K562 (cell line): ENCODE measurements around the gene IL12B. TPM values are rescaled to one million over a fixed set of nuclear protein-coding genes. Genes with fewer than 3 reads are reported as not detected.

Source experiments
- ATAC-seq: fragments of 200-7000 bp; cut with Tn5 transposase; 3 replicates; pipeline ENCODE4 v1.9.1; 2020; ENCODE audit warnings: moderate library complexity
- BruUV-seq: library from RNA; stranded (reverse); fragments of 400-500 nt; replicated peaks from 2 replicates; lab custom pipeline; 2021; lab: Mats Ljungman, UMichigan
- CTCF ChIA-PET: fragments of 300-600 bp; formaldehyde crosslinking; extraction: SDS; loops from one replicate; lab custom pipeline; 2021; ENCODE audit warnings: low intra/inter-chr PET ratio; lab: Yijun Ruan, JAX
- POLR2A ChIA-PET: fragments of 300-600, 350-650 bp; sonication (Branson Sonifier 250); formaldehyde crosslinking; extraction: SDS; loops from one replicate; lab custom pipeline; 2021; ENCODE audit warnings: antibody characterized with exemption, inconsistent platforms; lab: Yijun Ruan, JAX
- DNase-seq, 4 experiments: peaks; one replicate each; pipeline versions ENCODE4 v3.0.0 to v3.0.0-alpha.2; 2011 to 2018; ENCODE audit warnings: low spot score in 3 of 4, mixed read lengths in 3 of 4; ENCODE audit errors: extremely low read depth in 1 of 4
- FAIRE-seq: peaks from 2 replicates; lab custom pipeline; 2011; peaks lifted over from hg19 to GRCh38; lab: Jason Lieb, UNC
- H2AFZ ChIP-seq: 2 replicates; pipeline ENCODE4 v1.6.0; 2011; ENCODE audit warnings: low read depth, low read length, control low read depth, inconsistent platforms
- H3K27ac ChIP-seq: fragments of 200-600 bp; 3 replicates; pipeline ENCODE4 v1.8.0; 2011; ENCODE audit warnings: low read depth, mild to moderate bottlenecking, control low read depth, inconsistent platforms, low read length, moderate library complexity, mixed read lengths; ENCODE audit errors: extremely low read depth
- H3K27me3 ChIP-seq, 2 experiments: fragments of 300-600 bp in 1 of 2; 2 replicates in 1 of 2; 3 replicates in 1 of 2; pipeline versions ENCODE4 v1.6.0 to v1.8.0; 2011; ENCODE audit warnings: inconsistent platforms in 2 of 2, low read length in 2 of 2, mild to moderate bottlenecking in 1 of 2, mixed read lengths in 1 of 2, moderate library complexity in 1 of 2; ENCODE audit not compliant: control insufficient read depth in 2 of 2, insufficient read depth in 2 of 2
- H3K36me3 ChIP-seq: fragments of 300-600 bp; 3 replicates; pipeline ENCODE4 v1.8.0; 2011; ENCODE audit warnings: mild to moderate bottlenecking, low read length, inconsistent platforms; ENCODE audit not compliant: control insufficient read depth, insufficient read depth
- H3K4me1 ChIP-seq, 2 experiments: fragments of 200-600 bp in 1 of 2; replicated peaks in 1 of 2; 2 replicates in 1 of 2; 3 replicates in 1 of 2; pipeline versions ENCODE4 v1.5.1 to v1.8.0; 2011; ENCODE audit warnings: inconsistent platforms in 2 of 2, low read length in 2 of 2, mild to moderate bottlenecking in 1 of 2, mixed read lengths in 1 of 2, moderate library complexity in 1 of 2; ENCODE audit not compliant: control insufficient read depth in 2 of 2, insufficient read depth in 2 of 2
- H3K4me2 ChIP-seq: 2 replicates; pipeline ENCODE4 v1.6.1; 2011; ENCODE audit warnings: low read length, control low read depth, inconsistent platforms, mixed read lengths; ENCODE audit not compliant: insufficient read depth
- H3K4me3 ChIP-seq: fragments of 200-600 bp; sonication (generic), shearing (Covaris generic); 2 replicates; pipeline ENCODE4 v1.5.1; 2016; ENCODE audit warnings: control low read depth, inconsistent platforms
- H3K79me2 ChIP-seq: fragments of 200-600 bp; 3 replicates; pipeline ENCODE4 v1.8.0; 2011; ENCODE audit warnings: low read length, inconsistent platforms; ENCODE audit not compliant: control insufficient read depth, insufficient read depth
- H3K9ac ChIP-seq, 2 experiments: 2 replicates each; pipeline versions ENCODE4 v1.6.0 to v1.6.1; 2011; ENCODE audit warnings: low read depth in 2 of 2, low read length in 2 of 2, control low read depth in 1 of 2, inconsistent platforms in 1 of 2, mild to moderate bottlenecking in 1 of 2, mixed read lengths in 1 of 2; ENCODE audit not compliant: insufficient read depth in 1 of 2
- H3K9me1 ChIP-seq: one replicate; pipeline ENCODE4 v1.6.0; 2011; ENCODE audit warnings: inconsistent platforms, mild to moderate bottlenecking, low read length, moderate library complexity; ENCODE audit not compliant: control insufficient read depth, insufficient read depth
- H3K9me3 ChIP-seq: replicated peaks from 2 replicates; pipeline ENCODE4 v1.5.1; 2011; ENCODE audit warnings: low read depth, low read length, inconsistent platforms; ENCODE audit not compliant: control insufficient read depth, insufficient read depth
- H4K20me1 ChIP-seq: replicated peaks from 2 replicates; pipeline ENCODE4 v1.6.1; 2011; ENCODE audit warnings: low read length, inconsistent platforms, mixed read lengths; ENCODE audit not compliant: control insufficient read depth, insufficient read depth
- ATF2 ChIP-seq: sonication (generic); formaldehyde crosslinking; IDR thresholded peaks from 2 replicates; pipeline ENCODE4 v1.8.1; 2022; ENCODE audit warnings: missing genetic modification reagents
- BRCA1 ChIP-seq, 2 experiments: fragments of 450-650 bp in 1 of 2; sonication (generic) in 1 of 2; formaldehyde crosslinking in 1 of 2; IDR thresholded peaks; 2 replicates each; pipeline versions ENCODE4 v1.5.0 to v1.6.1; 2017 to 2020; ENCODE audit warnings: mild to moderate bottlenecking in 1 of 2, missing genetic modification reagents in 1 of 2
- CBX8 ChIP-seq: fragments of 200-600 bp; sonication (generic); IDR thresholded peaks from 2 replicates; pipeline ENCODE4 v1.6.1; 2012; ENCODE audit warnings: borderline replicate concordance, mixed run types, low read depth, mild to moderate bottlenecking, moderate library complexity, mixed read lengths, low read length, control low read depth, inconsistent platforms; ENCODE audit not compliant: poor library complexity, severe bottlenecking; ENCODE audit errors: extremely low read depth
- E2F1 ChIP-seq: sonication (generic); formaldehyde crosslinking; IDR thresholded peaks from 2 replicates; pipeline ENCODE4 v1.8.1; 2023; ENCODE audit warnings: mild to moderate bottlenecking, missing genetic modification reagents, moderate library complexity
- HMBOX1 ChIP-seq: sonication (generic); IDR thresholded peaks from 2 replicates; pipeline ENCODE4 v1.6.1; 2016
- HNRNPK ChIP-seq: fragments of 200-400 bp; formaldehyde crosslinking; IDR thresholded peaks from one replicate; pipeline ENCODE4 v1.6.1; 2018; ENCODE audit warnings: mild to moderate bottlenecking, low read depth, low read length; ENCODE audit not compliant: poor library complexity, severe bottlenecking
- KLF10 ChIP-seq: fragments of 250-450 bp; sonication (Bioruptor Pico); IDR thresholded peaks from 2 replicates; pipeline ENCODE4 v1.6.1; 2021; ENCODE audit warnings: matching md5 sums
- NR2F6 ChIP-seq: fragments of 450-650 bp; formaldehyde crosslinking; IDR thresholded peaks from 2 replicates; pipeline ENCODE4 v1.4.0; 2020; ENCODE audit warnings: mild to moderate bottlenecking
- RB1 ChIP-seq: fragments of 450-650 bp; IDR thresholded peaks from 2 replicates; pipeline ENCODE4 v1.6.1; 2017; ENCODE audit warnings: low read depth, mild to moderate bottlenecking
- SMARCE1 ChIP-seq: fragments of 450-650 bp; IDR thresholded peaks from 2 replicates; pipeline ENCODE4 v1.7.1; 2016; ENCODE audit warnings: mild to moderate bottlenecking
- TAF7 ChIP-seq: fragments of 450-650 bp; IDR thresholded peaks from 2 replicates; pipeline ENCODE4 v1.6.1; 2016; ENCODE audit warnings: missing genetic modification characterization, missing compliant biosample characterization
- WHSC1 ChIP-seq: IDR thresholded peaks from one replicate; pipeline ENCODE4 v1.6.1; 2012; ENCODE audit warnings: low read length, control low read depth, inconsistent platforms
- XRCC5 ChIP-seq: fragments of 200-400 bp; formaldehyde crosslinking; IDR thresholded peaks from 2 replicates; pipeline ENCODE4 v1.6.1; 2017; ENCODE audit warnings: low read depth, mild to moderate bottlenecking, low read length
- YBX1 ChIP-seq: fragments of 450-650 bp; IDR thresholded peaks from 2 replicates; pipeline ENCODE4 v1.7.1; 2016; ENCODE audit warnings: mild to moderate bottlenecking
- ZNF24 ChIP-seq: fragments of 450-650 bp; IDR thresholded peaks from 2 replicates; pipeline ENCODE4 v1.6.1; 2016
- ZNF3 ChIP-seq: fragments of 250-450 bp; sonication (Bioruptor Pico); IDR thresholded peaks from 2 replicates; pipeline ENCODE4 v1.5.0; 2021; ENCODE audit warnings: mild to moderate bottlenecking, moderate library complexity
- ZNF644 ChIP-seq: fragments of 200-800 bp; sonication (Bioruptor generic); IDR thresholded peaks from 2 replicates; pipeline ENCODE4 v1.6.1; 2016; ENCODE audit warnings: low read depth, missing genetic modification characterization, missing compliant biosample characterization
- ZNF766 ChIP-seq: fragments of 200-800 bp; sonication (Bioruptor generic); conservative IDR thresholded peaks from 2 replicates; pipeline ENCODE4 v1.6.1; 2016; ENCODE audit warnings: missing genetic modification characterization, missing compliant biosample characterization
- ZNF830 ChIP-seq: fragments of 250-450 bp; sonication (Bioruptor Pico); IDR thresholded peaks from 2 replicates; pipeline ENCODE4 v1.5.0; 2021; ENCODE audit warnings: mild to moderate bottlenecking
- WGBS: fragments of 100-300 bp; shearing (Covaris generic); methylation state at CpG from one replicate; pipeline ENCODE4 v1.1.6; 2016; ENCODE audit warnings: low coverage, mixed read lengths; ENCODE audit not compliant: insufficient coverage; ENCODE audit errors: missing lambda C conversion rate; 5-methylcytosine and 5-hydroxymethylcytosine counted together
- in situ Hi-C: fragments of 300-500 bp; cut with MboI; formaldehyde crosslinking; loops from 4 replicates; pipeline ENCODE4 v1.15.0; 2018; ENCODE audit warnings: inconsistent platforms, mixed read lengths
- intact Hi-C: fragments of 100-400 bp; cut with micrococcal nuclease; formaldehyde crosslinking; loops from 2 replicates; pipeline ENCODE4 v1.14.2; 2022
- polyA plus RNA-seq, 8 experiments: library from polyadenylated mRNA; depleted of rRNA in 4 of 8; stranded (reverse) in 5 of 8; unstranded in 3 of 8; fragments of >200 nt; fragmentation: Nextera tagmentation in 2 of 8; fragmentation: Illumina TruSeq in 1 of 8; extraction: Ambion mirVana in 2 of 8; extraction: Trizol in 1 of 8; gene quantifications; 2 replicates each; pipeline versions ENCODE4 v1.2.1 to v1.2.3, GENCODE V29; 2011 to 2014; ENCODE audit warnings: inconsistent platforms in 1 of 8, missing spikeins in 1 of 8
- total RNA-seq, 7 experiments: library from RNA; depleted of rRNA in 6 of 7; stranded (reverse); fragments of >200 nt in 6 of 7; fragmentation: Illumina TruSeq in 2 of 7; extraction: Trizol in 2 of 7; gene quantifications; 2 replicates each; pipeline versions ENCODE4 v1.2.1 to v1.2.3, GENCODE V29; 2011 to 2021; ENCODE audit warnings: low replicate concordance in 1 of 7

IL12B gene
- total and polyA plus RNA-seq, 9 of the 15 experiments (the other 6 are each of a cell fraction or from before 2014, with no cell fraction given) = not detected

GRCh38 chr5:159337016-159337955, 7.0 kb upstream of the IL12B start:
- H3K4me2 ChIP-seq = no peak overlapping the region
- H3K4me1 ChIP-seq = peaks cover 0 to 5% of the 10 kb centered on the region in 2 experiments; a peak in 1 of 5 replicates
- in situ Hi-C loops (loop anchor here (10.0 kb wide), 1 partner anchor 1142 kb away; no protein-coding TSS in a partner anchor), intact Hi-C loops (loop anchor here (10.0 kb wide), 1 partner anchor 578 kb away; the partner anchor contains the start of gene ADRA1B)
- no peaks in the 10 kb centered on the region for H3K9me3 ChIP-seq
- no peaks in the 10 kb centered on the region for H4K20me1 ChIP-seq
- H3K9me1 ChIP-seq = no peaks in the 10 kb centered on the region
- H3K27me3 ChIP-seq = peaks cover 0 to 2% of the 10 kb centered on the region in 2 experiments; a peak in 1 of 5 replicates
- H3K36me3 ChIP-seq = no peaks in the 10 kb centered on the region
- H3K79me2 ChIP-seq = no peaks in the 10 kb centered on the region
- H3K4me3 ChIP-seq = no peak overlapping the region
- ChIA-PET POLR2A (interaction anchor here (0.7 to 1.1 kb wide), 3 partner anchors 21 to 416 kb away, joined by 3 to 4 read pairs (median 3); no protein-coding TSS in a partner anchor), CTCF (no interaction called here)
- H3K27ac ChIP-seq = peak overlapping the region; percentile 35; the same call in 1 of the 3 replicates
- no peak overlapping the region for H2AFZ ChIP-seq
- no TSS peak for BruUV-seq
- peak; percentile 81 for ATAC-seq
- 0% methylated on average over 1 of the region's 1 CpG for WGBS
- FAIRE-seq = no peak
- peak in 2 of 4 experiments; percentile 10 to 38 for DNase-seq
- no peak overlapping the region for H3K9ac ChIP-seq
- TF ChIP-seq E2F1 (no peak), HNRNPK (no peak), WHSC1 (no peak), CBX8 (no peak), ZNF644 (no peak), ZNF24 (no peak), ZNF3 (no peak), ZNF830 (CRISPR knock-in tag) (no peak), HMBOX1 (peak; percentile 70), ZNF766 (CRISPR knock-in tag) (peak; percentile 66), NR2F6 (CRISPR knock-in tag) (no peak), SMARCE1 (peak; percentile 43; the same call in 1 of the 2 replicates), TAF7 (no peak), YBX1 (no peak), KLF10 (no peak), XRCC5 (no peak), ATF2 (no peak), BRCA1 (IDR thresholded peaks at IDR 0.05) (no peak), BRCA1 (CRISPR knock-in tag; IDR thresholded peaks at IDR 0.05) (no peak), RB1 (no peak)
